SK-N-MC (cell line): Measurements from ENCODE around the gene PKD2L2.

Experiments
- EZH2 ChIP-seq: fragments of 200-600 bp; sonication (generic); IDR thresholded peaks from one replicate; pipeline ENCODE4 v1.6.1; 2017; ENCODE audit warnings: antibody characterized with exemption
- POLR2AphosphoS5 ChIP-seq: IDR thresholded peaks from 2 replicates; pipeline ENCODE4 v1.6.1; 2012; ENCODE audit warnings: mild to moderate bottlenecking, low read depth, low read length, borderline replicate concordance

- TF ChIP-seq EZH2 (no peak), POLR2AphosphoS5 (no peak)
These were observed 43.5 kb downstream of the PKD2L2 start for GRCh38 chr5:137932800-137933199.
